Measurements from ENCODE around the gene SPATA31A6.
"Not testable (repeated sequence)": the region's sequence is repeated elsewhere in the genome, so short reads cannot be mapped to it uniquely, and the experiment has no call there.

DNA sequence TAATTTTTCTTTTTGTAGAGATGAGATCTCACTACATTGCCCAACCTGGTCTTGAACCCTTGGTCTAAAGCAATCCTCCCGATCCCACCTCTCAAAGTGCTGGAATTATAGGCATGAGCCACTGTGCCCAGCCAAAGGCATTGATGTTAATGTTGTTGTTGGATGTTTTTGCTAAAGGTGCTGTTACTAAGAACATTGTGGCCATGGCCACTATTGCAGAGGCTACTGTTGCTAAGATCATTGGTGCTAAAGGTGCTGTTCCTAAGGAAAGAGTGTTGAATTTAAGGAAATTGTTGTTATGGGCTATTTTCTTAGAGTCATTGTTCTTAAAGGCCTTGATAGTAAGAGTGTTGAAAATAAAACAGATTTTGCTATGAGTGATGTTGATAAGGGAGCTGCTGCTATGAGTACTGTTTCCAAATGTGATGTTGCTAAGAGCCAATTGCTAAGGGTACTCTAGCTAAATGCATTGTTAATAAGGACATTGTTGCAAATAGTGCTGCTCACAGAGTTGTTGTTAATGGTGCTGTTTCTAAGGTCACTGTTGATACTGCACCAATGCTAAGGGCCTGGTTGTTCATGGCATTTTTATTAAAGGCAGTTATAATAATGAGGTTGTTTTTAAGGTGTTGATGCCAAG is 52.0 kb downstream of the SPATA31A6 start:
- TF ChIP-seq, protein P1, sequence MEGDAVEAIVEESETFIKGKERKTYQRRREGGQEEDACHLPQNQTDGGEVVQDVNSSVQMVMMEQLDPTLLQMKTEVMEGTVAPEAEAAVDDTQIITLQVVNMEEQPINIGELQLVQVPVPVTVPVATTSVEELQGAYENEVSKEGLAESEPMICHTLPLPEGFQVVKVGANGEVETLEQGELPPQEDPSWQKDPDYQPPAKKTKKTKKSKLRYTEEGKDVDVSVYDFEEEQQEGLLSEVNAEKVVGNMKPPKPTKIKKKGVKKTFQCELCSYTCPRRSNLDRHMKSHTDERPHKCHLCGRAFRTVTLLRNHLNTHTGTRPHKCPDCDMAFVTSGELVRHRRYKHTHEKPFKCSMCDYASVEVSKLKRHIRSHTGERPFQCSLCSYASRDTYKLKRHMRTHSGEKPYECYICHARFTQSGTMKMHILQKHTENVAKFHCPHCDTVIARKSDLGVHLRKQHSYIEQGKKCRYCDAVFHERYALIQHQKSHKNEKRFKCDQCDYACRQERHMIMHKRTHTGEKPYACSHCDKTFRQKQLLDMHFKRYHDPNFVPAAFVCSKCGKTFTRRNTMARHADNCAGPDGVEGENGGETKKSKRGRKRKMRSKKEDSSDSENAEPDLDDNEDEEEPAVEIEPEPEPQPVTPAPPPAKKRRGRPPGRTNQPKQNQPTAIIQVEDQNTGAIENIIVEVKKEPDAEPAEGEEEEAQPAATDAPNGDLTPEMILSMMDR (IDR thresholded peaks at IDR 0.05; ENCODE audit: insufficient read depth, low read length, poor library complexity, severe bottlenecking) = not testable (repeated sequence)
- TF ChIP-seq EZH2phosphoT487 (conservative IDR thresholded peaks at IDR 0.05; ENCODE audit: low read length) = not testable (repeated sequence)
